GM23248 (cell line): ENCODE results near the gene EFEMP1. TPM values are rescaled to one million over a fixed set of nuclear protein-coding genes. Genes with fewer than 3 reads are reported as not detected.
A peak's percentile ranks its signal among the peaks of the same experiment; 100 is the strongest.

Experiments used
- DNase-seq: peaks from one replicate; pipeline ENCODE4 v3.0.0-alpha.2; 2015
- H2AFZ ChIP-seq: fragments of 200-600 bp; sonication (generic); 2 replicates; pipeline ENCODE4 v1.6.1; 2016; ENCODE audit warnings: antibody characterized with exemption
- H3F3A ChIP-seq: fragments of 200-600 bp; sonication (generic); 2 replicates; pipeline ENCODE4 v1.6.1; 2016; ENCODE audit warnings: mild to moderate bottlenecking, antibody characterized with exemption, mixed run types; ENCODE audit not compliant: insufficient read depth
- H3K27ac ChIP-seq: fragments of 200-600 bp; sonication (generic); 2 replicates; pipeline ENCODE4 v1.5.1; 2016; ENCODE audit warnings: mild to moderate bottlenecking
- H3K27me3 ChIP-seq: fragments of 200-600 bp; sonication (generic); replicated peaks from 2 replicates; pipeline ENCODE4 v1.6.1; 2016; ENCODE audit warnings: mild to moderate bottlenecking; ENCODE audit not compliant: insufficient read depth
- H3K36me3 ChIP-seq: fragments of 200-600 bp; sonication (generic); 2 replicates; pipeline ENCODE4 v1.6.1; 2016; ENCODE audit warnings: low read depth, mild to moderate bottlenecking
- H3K4me1 ChIP-seq: fragments of 200-600 bp; sonication (generic); 2 replicates; pipeline ENCODE4 v1.6.1; 2016; ENCODE audit warnings: mild to moderate bottlenecking; ENCODE audit not compliant: insufficient read depth
- H3K4me2 ChIP-seq: fragments of 200-600 bp; sonication (generic); one replicate; pipeline ENCODE4 v1.6.1; 2016; ENCODE audit warnings: mild to moderate bottlenecking; ENCODE audit not compliant: unreplicated experiment
- H3K4me3 ChIP-seq: fragments of 200-600 bp; sonication (generic); 2 replicates; pipeline ENCODE4 v1.5.1; 2016; ENCODE audit warnings: mild to moderate bottlenecking
- H3K79me2 ChIP-seq: fragments of 200-600 bp; sonication (generic); 2 replicates; pipeline ENCODE4 v1.6.1; 2016; ENCODE audit warnings: mild to moderate bottlenecking; ENCODE audit not compliant: insufficient read depth
- H3K9ac ChIP-seq: fragments of 200-600 bp; sonication (generic); 2 replicates; pipeline ENCODE4 v1.6.1; 2016; ENCODE audit warnings: mild to moderate bottlenecking
- H3K9me2 ChIP-seq: fragments of 200-600 bp; sonication (generic); 2 replicates; pipeline ENCODE4 v1.6.1; 2016; ENCODE audit warnings: mixed run types, mild to moderate bottlenecking, moderate library complexity; ENCODE audit not compliant: insufficient read depth
- H3K9me3 ChIP-seq: fragments of 200-600 bp; sonication (generic); one replicate; pipeline ENCODE4 v1.6.1; 2017; ENCODE audit warnings: low read depth
- H4K20me1 ChIP-seq: fragments of 200-600 bp; sonication (generic); 2 replicates; pipeline ENCODE4 v1.6.0; 2016; ENCODE audit not compliant: insufficient read depth
- EZH2 ChIP-seq: fragments of 200-600 bp; sonication (generic); IDR thresholded peaks from 2 replicates; pipeline ENCODE4 v1.6.1; 2018; ENCODE audit warnings: antibody characterized with exemption, mild to moderate bottlenecking; ENCODE audit not compliant: insufficient read depth, poor library complexity, severe bottlenecking
- EZH2phosphoT487 ChIP-seq: fragments of 200-600 bp; sonication (generic); IDR thresholded peaks from 2 replicates; pipeline ENCODE4 v1.6.1; 2018; ENCODE audit warnings: antibody characterized with exemption, moderate library complexity, mild to moderate bottlenecking, low read depth; ENCODE audit not compliant: insufficient read depth
- WGBS, 2 experiments: methylation state at CpG; one replicate each; pipeline ENCODE4 v1.1.6; 2015 to 2017; ENCODE audit warnings: low lambda C conversion rate in 2 of 2, low coverage in 1 of 2; ENCODE audit errors: missing lambda C conversion rate in 2 of 2; 5-methylcytosine and 5-hydroxymethylcytosine counted together
- in situ Hi-C: fragments of 300-500 bp; cut with MboI; formaldehyde crosslinking; loops from 2 replicates; pipeline ENCODE4 v1.15.0; 2020
- polyA plus RNA-seq: library from polyadenylated mRNA; unstranded; fragments of >200 nt; fragmentation: Nextera tagmentation; extraction: Ambion mirVana; gene quantifications from 2 replicates; pipeline ENCODE4 v1.2.1, GENCODE V29; 2016
- total RNA-seq: library from RNA; depleted of rRNA; stranded (reverse); fragments of >200 nt; shearing (Covaris generic); gene quantifications from 2 replicates; pipeline ENCODE4 v1.2.3, GENCODE V29; 2014

EFEMP1 gene
- total and polyA plus RNA-seq, 2 experiments from 2014 or later, result 1,133 to 1,343 TPM

DNA sequence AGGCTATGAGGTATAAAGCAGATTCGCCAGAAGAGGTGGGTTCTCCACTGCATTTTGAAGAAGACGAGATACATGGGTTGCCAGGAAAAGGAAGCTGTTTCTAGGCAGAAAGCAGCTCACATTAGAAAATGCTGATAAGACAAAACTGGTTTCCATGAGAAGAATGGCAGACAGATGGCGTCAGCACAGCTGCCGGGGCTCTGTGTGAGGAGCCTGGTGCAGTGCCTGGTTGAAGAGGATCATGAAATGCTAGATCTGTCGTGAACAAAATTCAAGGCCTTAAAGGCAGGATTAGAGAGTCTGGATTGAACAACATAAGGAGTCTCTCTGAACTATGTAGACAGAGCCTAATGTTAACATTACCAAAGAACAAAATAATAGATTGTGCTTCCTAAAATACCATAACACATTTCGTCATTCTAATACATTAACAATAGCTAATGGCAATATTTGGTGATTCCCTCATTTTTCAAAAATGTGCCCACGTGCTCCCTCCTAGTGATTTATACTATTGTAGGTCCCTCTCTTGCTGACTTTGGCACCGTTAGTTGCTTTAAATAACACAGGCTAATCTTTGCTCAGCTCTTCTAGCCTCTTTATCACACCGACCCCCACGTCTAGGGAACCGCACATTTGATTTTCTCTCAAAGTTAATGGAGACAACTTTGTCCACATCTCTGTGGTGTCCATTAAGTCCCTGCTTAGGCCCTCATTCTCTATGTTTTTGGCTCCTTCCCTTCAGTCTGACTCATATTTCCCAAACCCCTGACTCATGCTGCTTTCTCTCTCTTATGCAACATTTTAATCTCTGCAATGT, 38.2 kb downstream of the EFEMP1 start:
- Histone ChIP-seq H3K9me2 (no peaks in the 10 kb centered on the region), H4K20me1 (no peaks in the 10 kb centered on the region), H3K9me3 (no peaks in the 10 kb centered on the region), H3K4me3 (no peak overlapping the region), H3K79me2 (peaks cover 17% of the 10 kb centered on the region), H3K9ac (peak overlapping the region; percentile 35; the same call in 1 of the 2 replicates), H3K4me2 (peak overlapping the region; percentile 31), H3K4me1 (peaks cover 85% of the 10 kb centered on the region), H3K27ac (peak overlapping the region; percentile 92), H3K36me3 (peaks cover 41% of the 10 kb centered on the region), H3K27me3 (no peaks in the 10 kb centered on the region), H2AFZ (peak overlapping the region; percentile 38; the same call in 1 of the 2 replicates), H3F3A (peaks cover 72% of the 10 kb centered on the region)
- in situ Hi-C loops, result no loop called here
- DNase-seq, result peak; percentile 90
- 45 to 49% methylated on average over 11 of the region's 11 CpGs for WGBS, 2 experiments
- TF ChIP-seq EZH2, result no peak
- TF ChIP-seq EZH2phosphoT487, result no peak

DNA sequence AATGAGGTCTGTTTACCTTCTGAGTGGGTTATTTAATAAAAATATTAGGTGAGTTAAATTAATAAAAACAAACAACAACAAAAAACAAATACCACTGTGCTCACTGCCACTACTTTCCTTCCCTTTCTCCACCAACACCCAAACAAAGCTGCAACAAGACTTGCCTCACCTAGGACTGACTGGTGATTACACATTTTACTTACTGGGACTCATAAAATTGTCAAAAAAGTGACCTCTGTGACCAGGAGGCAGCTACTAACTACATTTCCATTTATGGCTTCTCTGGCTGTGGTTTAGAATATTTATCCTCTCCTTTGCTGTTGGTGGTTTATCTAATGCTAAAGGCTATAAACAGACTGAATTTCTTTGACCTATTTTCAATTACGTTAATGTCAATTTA, 39.8 kb downstream of the EFEMP1 start:
- Histone ChIP-seq H3K4me2 (peak overlapping the region; percentile 4), H3K27me3 (no peaks in the 10 kb centered on the region), H3K9me3 (no peaks in the 10 kb centered on the region), H3K4me3 (no peak overlapping the region), H3K79me2 (peaks cover 17% of the 10 kb centered on the region), H3K36me3 (peaks cover 50% of the 10 kb centered on the region), H3F3A (peaks cover 66% of the 10 kb centered on the region), H4K20me1 (no peaks in the 10 kb centered on the region), H3K27ac (peak overlapping the region; percentile 92), H2AFZ (no peak overlapping the region), H3K9me2 (no peaks in the 10 kb centered on the region), H3K4me1 (peaks cover 81% of the 10 kb centered on the region), H3K9ac (no peak overlapping the region)
- WGBS, 2 experiments, result 80 to 83% methylated on average over 1 of the region's 1 CpG
- in situ Hi-C loops, result no loop called here
- TF ChIP-seq EZH2 (no peak), EZH2phosphoT487 (no peak)
- no peak for DNase-seq

DNA sequence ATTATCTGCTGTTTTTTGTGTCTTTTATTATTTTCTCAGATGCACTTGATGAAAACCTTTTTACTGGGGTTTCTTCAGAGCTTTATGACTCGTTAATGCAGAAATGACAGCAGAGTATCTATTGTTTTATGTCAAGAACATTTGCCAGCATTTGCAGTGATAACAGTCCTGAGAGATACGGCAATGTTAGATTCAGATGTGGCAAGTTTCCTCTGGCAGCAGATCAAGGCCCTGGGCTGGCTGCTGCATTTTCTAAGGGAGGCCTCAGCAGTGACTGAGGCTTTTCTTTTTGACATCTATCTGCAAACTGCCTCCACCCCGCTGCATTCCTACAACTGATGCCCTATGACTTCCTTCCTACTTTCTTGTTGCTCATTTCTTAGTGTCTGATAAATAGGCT, 40.2 kb downstream of the EFEMP1 start:
- Histone ChIP-seq H3F3A (peaks cover 65% of the 10 kb centered on the region), H3K9ac (no peak overlapping the region), H3K9me3 (no peaks in the 10 kb centered on the region), H3K79me2 (peaks cover 17% of the 10 kb centered on the region), H3K4me1 (peaks cover 76% of the 10 kb centered on the region), H4K20me1 (no peaks in the 10 kb centered on the region), H3K27me3 (no peaks in the 10 kb centered on the region), H2AFZ (no peak overlapping the region), H3K9me2 (no peaks in the 10 kb centered on the region), H3K27ac (peak overlapping the region; percentile 92), H3K4me2 (peak overlapping the region; percentile 4), H3K4me3 (no peak overlapping the region), H3K36me3 (peaks cover 54% of the 10 kb centered on the region)
- TF ChIP-seq EZH2phosphoT487, result no peak
- TF ChIP-seq EZH2, result no peak
- in situ Hi-C loops, result no loop called here
- 59 to 60% methylated on average over 3 of the region's 3 CpGs for WGBS, 2 experiments
- peak; percentile 38 for DNase-seq

DNA sequence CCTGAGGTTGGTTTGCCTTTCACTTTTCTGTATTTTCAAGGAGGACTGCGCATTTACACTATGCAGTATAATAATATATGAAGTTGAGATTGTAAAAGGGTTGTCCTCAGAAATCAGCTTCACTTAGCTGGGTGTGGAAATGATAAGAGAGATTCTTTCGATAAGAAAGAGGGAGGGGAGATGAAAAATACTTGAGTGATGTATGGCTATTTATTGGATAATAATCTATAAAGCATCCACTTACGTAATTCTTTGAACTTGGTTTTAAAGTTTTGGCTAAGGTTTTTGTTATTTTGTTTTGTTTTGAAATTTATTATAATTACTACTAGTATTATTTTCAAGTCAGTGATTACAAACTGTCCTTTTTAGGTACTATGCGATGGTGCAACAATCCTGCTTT, 40.6 kb downstream of the EFEMP1 start:
- Histone ChIP-seq H3K9me3 (no peaks in the 10 kb centered on the region), H3K36me3 (peaks cover 58% of the 10 kb centered on the region), H4K20me1 (no peaks in the 10 kb centered on the region), H3F3A (peaks cover 64% of the 10 kb centered on the region), H2AFZ (no peak overlapping the region), H3K27ac (peak overlapping the region; percentile 92), H3K9me2 (no peaks in the 10 kb centered on the region), H3K79me2 (peaks cover 17% of the 10 kb centered on the region), H3K9ac (no peak overlapping the region), H3K4me1 (peaks cover 74% of the 10 kb centered on the region), H3K4me3 (no peak overlapping the region), H3K27me3 (no peaks in the 10 kb centered on the region), H3K4me2 (no peak overlapping the region)
- DNase-seq, result no peak
- in situ Hi-C loops, result no loop called here
- TF ChIP-seq EZH2 (no peak), EZH2phosphoT487 (no peak)
- 88 to 92% methylated on average over 4 of the region's 4 CpGs for WGBS, 2 experiments
